NCI-H146 treated with DMSO at 0.1 percent for 48 hours (cell line): ENCODE data around the gene CHPF.

ENCODE experiments used
- DNase-seq: peaks from one replicate; lab custom pipeline; 2025; ENCODE audit not compliant: unreplicated experiment; lab: John Stamatoyannopoulos, UW

CHPF gene

GRCh38 chr2:219543596-219544358 lies at the start of gene CHPF, which contains the start of gene TMEM198:
CHPF (minus strand) TSS chr2:219543809; CDS start chr2:219543538, 271 bp downstream.
TMEM198 (plus strand) TSS chr2:219544028; CDS start chr2:219544728, 700 bp downstream.
- peak; percentile 84 for DNase-seq

GRCh38 chr2:219593154-219593553 lies 49.5 kb upstream of the CHPF start:
- DNase-seq = no peak

- DNase-seq = no peak
Observed at GRCh38 chr2:219592736-219593135, 49.1 kb upstream of the CHPF start.

- DNase-seq = no peak
Observed at GRCh38 chr2:219591091-219591490, 47.5 kb upstream of the CHPF start.

GRCh38 chr2:219581346-219581745 lies 37.7 kb upstream of the CHPF start:
- no peak for DNase-seq

- no peak for DNase-seq
Observed at GRCh38 chr2:219578811-219579613, 35.4 kb upstream of the CHPF start.

GRCh38 chr2:219576505-219577388 lies 33.1 kb upstream of the CHPF start:
- peak; percentile 37 for DNase-seq

- no peak for DNase-seq
Observed at GRCh38 chr2:219575566-219576504, 32.2 kb upstream of the CHPF start.

GRCh38 chr2:219574484-219575311 lies 31.1 kb upstream of the CHPF start:
- no peak for DNase-seq

- peak; percentile 2 for DNase-seq
Observed at GRCh38 chr2:219573166-219573565, 29.6 kb upstream of the CHPF start.

GRCh38 chr2:219572237-219573001 lies 28.8 kb upstream of the CHPF start, which contains the start of gene INHA:
INHA (plus strand) TSS chr2:219572310; CDS start chr2:219572375, 65 bp downstream.
- no peak for DNase-seq

- DNase-seq = peak; percentile 77
Observed at GRCh38 chr2:219571311-219572236, 28.0 kb upstream of the CHPF start, which contains the start of gene OBSL1. OBSL1 (minus strand) TSS chr2:219571539; CDS start chr2:219571232, 307 bp downstream.

- no peak for DNase-seq
Observed at GRCh38 chr2:219570924-219571310, 27.3 kb upstream of the CHPF start.

- no peak for DNase-seq
Observed at GRCh38 chr2:219570194-219570923, 26.8 kb upstream of the CHPF start.

GRCh38 chr2:219569635-219570034 lies 26.0 kb upstream of the CHPF start:
- DNase-seq = no peak

- no peak for DNase-seq
Observed at GRCh38 chr2:219569041-219569440, 25.4 kb upstream of the CHPF start.
